Keratinocyte (primary cell): ENCODE data around the gene ANKRA2.

ENCODE experiments used
- CTCF ChIP-seq, 3 experiments: IDR thresholded peaks in 1 of 3; conservative IDR thresholded peaks in 1 of 3; optimal IDR thresholded peaks in 1 of 3; 2 replicates in 2 of 3; 3 replicates in 1 of 3; pipeline versions ENCODE3 to v1.5.1; 2011; ENCODE audit warnings: low read length in 3 of 3, mild to moderate bottlenecking in 3 of 3, moderate library complexity in 2 of 3, control low read depth in 1 of 3, inconsistent platforms in 1 of 3; ENCODE audit not compliant: insufficient read depth in 2 of 3; ENCODE audit errors: extremely low read depth in 1 of 3
- EZH2 ChIP-seq: IDR thresholded peaks from one replicate; pipeline ENCODE4 v1.6.1; 2012; ENCODE audit warnings: inconsistent platforms, mild to moderate bottlenecking, low read length, moderate library complexity

DNA sequence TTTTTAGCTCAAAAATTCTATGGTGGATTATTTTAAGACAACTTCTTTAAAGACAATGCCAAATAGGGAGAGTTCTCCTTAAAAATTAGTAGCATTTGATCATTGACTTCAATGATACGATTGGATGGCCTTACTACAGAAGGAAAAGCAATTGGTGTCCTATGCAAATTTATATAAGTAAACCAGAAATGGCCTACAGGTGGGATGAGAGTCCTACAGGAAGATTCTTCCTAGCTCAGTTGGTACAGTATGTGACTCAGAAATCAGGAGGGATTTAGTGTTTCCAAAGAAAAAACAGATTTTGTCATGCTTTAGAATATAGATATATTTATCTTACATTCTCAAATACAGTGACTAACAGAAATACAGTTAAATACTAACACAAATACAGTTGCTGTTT is 6.5 kb downstream of the ANKRA2 start:
- TF ChIP-seq CTCF (optimal IDR thresholded peaks at IDR 0.05 in 1 of 3, IDR thresholded peaks at IDR 0.05 in 1 of 3, conservative IDR thresholded peaks at IDR 0.05 in 1 of 3; ENCODE audit: extremely low read depth in 1 of 3, insufficient read depth in 2 of 3, low read length in 3 of 3) = no peak
- no peak for TF ChIP-seq EZH2
